ENCODE results near the gene UXS1.

UXS1 gene

GRCh38 chr2:106195456-106195855 is 1.4 kb upstream of the UXS1 start:
- no peak for DNase-seq (ENCODE audit: low read depth)
- TF ChIP-seq, protein P1, sequence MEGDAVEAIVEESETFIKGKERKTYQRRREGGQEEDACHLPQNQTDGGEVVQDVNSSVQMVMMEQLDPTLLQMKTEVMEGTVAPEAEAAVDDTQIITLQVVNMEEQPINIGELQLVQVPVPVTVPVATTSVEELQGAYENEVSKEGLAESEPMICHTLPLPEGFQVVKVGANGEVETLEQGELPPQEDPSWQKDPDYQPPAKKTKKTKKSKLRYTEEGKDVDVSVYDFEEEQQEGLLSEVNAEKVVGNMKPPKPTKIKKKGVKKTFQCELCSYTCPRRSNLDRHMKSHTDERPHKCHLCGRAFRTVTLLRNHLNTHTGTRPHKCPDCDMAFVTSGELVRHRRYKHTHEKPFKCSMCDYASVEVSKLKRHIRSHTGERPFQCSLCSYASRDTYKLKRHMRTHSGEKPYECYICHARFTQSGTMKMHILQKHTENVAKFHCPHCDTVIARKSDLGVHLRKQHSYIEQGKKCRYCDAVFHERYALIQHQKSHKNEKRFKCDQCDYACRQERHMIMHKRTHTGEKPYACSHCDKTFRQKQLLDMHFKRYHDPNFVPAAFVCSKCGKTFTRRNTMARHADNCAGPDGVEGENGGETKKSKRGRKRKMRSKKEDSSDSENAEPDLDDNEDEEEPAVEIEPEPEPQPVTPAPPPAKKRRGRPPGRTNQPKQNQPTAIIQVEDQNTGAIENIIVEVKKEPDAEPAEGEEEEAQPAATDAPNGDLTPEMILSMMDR (IDR thresholded peaks at IDR 0.05; ENCODE audit: low read depth, low read length, missing control alignments) = no peak
- no peak overlapping the region for H3K4me3 ChIP-seq (ENCODE audit: low read depth, low read length)

GRCh38 chr2:106193690-106193976 is 468 bp downstream of the UXS1 start:
- TF ChIP-seq, protein P1 (IDR thresholded peaks at IDR 0.05; ENCODE audit: low read depth, low read length, missing control alignments) = no peak

DNA sequence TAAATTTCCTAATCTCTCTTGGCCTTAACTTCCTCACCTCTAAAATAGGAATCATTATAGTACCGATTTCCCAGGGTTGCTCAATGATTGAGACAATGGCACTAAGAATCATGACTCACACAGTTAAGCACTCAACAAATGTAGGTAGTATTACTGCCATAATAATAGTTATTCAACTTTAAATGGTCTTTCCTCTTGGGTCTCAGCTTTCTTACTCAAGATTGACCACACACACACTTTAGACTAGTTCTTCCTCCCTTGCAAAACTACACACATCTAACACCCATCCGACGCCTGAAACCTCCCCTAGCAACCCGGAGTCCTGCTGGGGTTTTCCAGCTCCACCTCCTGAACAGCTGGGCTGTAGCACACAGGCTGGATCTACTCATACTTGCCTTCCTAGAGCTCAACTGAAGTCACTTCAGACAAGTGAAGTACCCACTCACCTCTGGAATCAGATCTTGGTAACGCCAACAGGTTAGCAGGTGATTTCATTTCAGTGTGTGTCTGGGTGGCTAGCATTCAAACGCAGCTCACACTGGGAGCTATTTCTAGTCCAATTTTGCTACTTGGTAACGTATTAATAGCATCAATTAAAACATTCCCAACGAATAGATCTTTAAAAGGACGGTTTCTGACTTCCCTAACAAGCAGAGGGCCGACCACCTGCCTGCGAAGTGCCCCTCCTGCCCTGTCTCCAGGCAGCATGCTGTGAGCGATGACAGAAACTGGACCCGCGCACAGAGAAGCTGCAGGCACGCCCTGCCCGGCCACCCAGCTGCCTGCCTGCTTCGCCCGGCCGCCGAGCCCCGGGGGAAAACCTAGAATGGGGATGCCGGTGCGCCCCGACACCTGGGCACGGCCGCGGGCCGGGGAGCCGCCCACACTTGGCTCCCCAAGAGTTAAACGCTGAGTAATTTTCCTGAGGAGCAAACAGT is 1.1 kb downstream of the UXS1 start:
- H3K4me3 ChIP-seq (ENCODE audit: low read depth, low read length) = peak overlapping the region; percentile 73
- DNase-seq (ENCODE audit: low read depth) = peak; percentile 57
- TF ChIP-seq, protein P1 (IDR thresholded peaks at IDR 0.05; ENCODE audit: low read depth, low read length, missing control alignments) = no peak

More at GRCh38 chr2:106193690-106193976, 468 bp downstream of the UXS1 start:
- H3K4me3 ChIP-seq (ENCODE audit: low read depth, low read length) = peak overlapping the region; percentile 73
- DNase-seq (ENCODE audit: low read depth) = no peak

DNA sequence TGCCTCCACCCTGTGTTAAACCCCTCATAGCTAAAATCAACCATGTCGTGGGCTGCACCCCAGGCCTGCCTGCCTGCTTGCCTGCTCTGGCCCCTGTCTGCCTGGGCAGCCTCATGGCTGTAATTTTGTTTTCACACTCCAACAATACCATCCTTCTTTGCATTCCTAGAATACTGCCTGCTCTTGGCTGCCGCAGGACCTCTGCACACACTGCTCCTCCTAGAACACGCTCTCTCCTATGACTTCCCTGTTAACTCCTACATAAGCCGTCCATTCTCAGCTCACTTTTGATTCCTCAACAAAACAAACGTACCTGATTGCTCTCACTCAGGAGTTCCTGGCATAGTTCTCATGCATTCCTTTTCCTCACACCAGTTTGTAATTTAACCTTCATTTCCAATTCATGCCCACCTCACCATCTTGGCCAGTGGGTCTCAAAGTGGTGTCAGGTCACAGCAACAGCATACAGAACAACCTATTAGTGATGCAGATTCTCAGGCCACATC is 2.5 kb downstream of the UXS1 start:
- TF ChIP-seq, protein P1 (IDR thresholded peaks at IDR 0.05; ENCODE audit: low read depth, low read length, missing control alignments) = no peak
- no peak for DNase-seq (ENCODE audit: low read depth)
- H3K4me3 ChIP-seq (ENCODE audit: low read depth, low read length) = no peak overlapping the region

DNA sequence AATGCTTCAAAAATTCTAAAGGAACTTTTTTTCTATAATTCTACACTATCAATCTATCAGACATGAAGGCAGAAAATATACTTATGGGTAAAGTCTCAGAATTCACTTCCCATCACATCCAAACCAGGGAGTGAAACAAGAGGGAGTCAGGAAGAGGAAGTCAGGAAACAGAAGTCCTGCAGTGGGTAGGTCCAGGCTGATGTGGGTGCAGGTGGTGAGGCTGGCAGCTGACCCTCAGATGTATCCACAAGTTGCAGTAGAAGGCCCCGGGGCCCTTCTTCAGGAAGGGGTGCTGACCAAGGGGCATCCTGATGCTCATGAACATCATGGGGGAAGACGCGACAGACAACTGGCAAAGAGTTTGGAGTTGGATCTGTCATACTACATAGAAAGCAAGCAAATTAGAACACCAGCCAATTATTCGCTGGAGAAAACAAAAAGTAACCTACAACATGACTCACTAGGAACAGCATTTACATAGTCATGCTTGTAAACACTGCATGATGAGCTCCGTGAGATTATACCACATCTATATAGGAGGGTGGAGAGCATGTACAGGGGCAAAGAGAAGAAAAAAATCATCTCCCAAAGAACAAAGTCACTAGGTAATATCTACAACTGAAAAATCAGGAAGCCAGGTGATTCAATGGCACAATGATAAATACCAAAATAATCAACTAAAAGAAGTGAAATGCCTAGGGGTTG is 4.2 kb downstream of the UXS1 start:
- no peak for DNase-seq (ENCODE audit: low read depth)
- H3K4me3 ChIP-seq (ENCODE audit: low read depth, low read length) = no peak overlapping the region
- TF ChIP-seq, protein P1 (IDR thresholded peaks at IDR 0.05; ENCODE audit: low read depth, low read length, missing control alignments) = no peak

DNA sequence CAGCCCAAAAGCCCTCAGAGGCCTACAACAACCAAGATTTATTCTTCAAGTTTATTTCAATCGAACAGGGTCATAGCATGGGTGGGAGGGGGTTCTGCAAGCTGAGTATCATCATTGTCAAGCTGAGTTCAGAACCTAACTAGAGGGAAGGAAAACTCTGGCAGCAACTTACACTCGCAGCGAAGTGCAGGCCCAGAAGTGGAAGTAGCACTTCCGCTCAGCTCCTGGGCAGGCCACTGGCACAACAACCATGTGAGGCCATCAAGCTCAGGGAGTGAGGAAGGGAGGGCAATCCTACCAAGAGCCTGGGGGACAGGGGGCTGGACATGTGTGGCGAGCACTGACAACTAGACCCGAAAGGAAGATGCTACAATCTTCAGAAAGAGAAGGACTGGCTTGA is 4.8 kb downstream of the UXS1 start:
- H3K4me3 ChIP-seq (ENCODE audit: low read depth, low read length) = no peak overlapping the region
- DNase-seq (ENCODE audit: low read depth) = no peak

More for the DNA sequence above, 4.8 kb downstream of the UXS1 start:
- TF ChIP-seq, protein P1 (IDR thresholded peaks at IDR 0.05; ENCODE audit: low read depth, low read length, missing control alignments) = no peak

All from GM12864 (cell line).